IMR-90 (cell line): ENCODE results near the gene RABGGTA. TPM values are rescaled to one million over a fixed set of nuclear protein-coding genes. Genes with fewer than 3 reads are reported as not detected.
A peak's percentile ranks its signal among the peaks of the same experiment; 100 is the strongest.

ENCODE experiments used
- ATAC-seq: fragments of 200-7000 bp; cut with Tn5 transposase; 2 replicates; pipeline ENCODE4 v1.9.1; 2020; ENCODE audit warnings: low read depth, mild to moderate bottlenecking, moderate library complexity
- BruUV-seq: library from RNA; stranded (reverse); fragments of 400-500 nt; replicated peaks from 2 replicates; lab custom pipeline; 2021; lab: Mats Ljungman, UMichigan
- CTCF ChIA-PET: fragments of 300-600 bp; formaldehyde crosslinking; extraction: SDS; loops from one replicate; lab custom pipeline; 2021; ENCODE audit warnings: antibody characterized with exemption; lab: Yijun Ruan, JAX
- POLR2A ChIA-PET: fragments of 300-600 bp; sonication (Branson Sonifier 250); formaldehyde crosslinking; loops from one replicate; lab custom pipeline; 2022; ENCODE audit warnings: antibody characterized with exemption; ENCODE audit not compliant: unreplicated experiment; lab: Charles Lee
- DNase-seq: peaks from one replicate; pipeline ENCODE4 v3.0.0; 2013
- H2AFZ ChIP-seq: replicated peaks from 2 replicates; pipeline ENCODE3; 2013; ENCODE audit warnings: low read length, mild to moderate bottlenecking; ENCODE audit not compliant: poor library complexity
- H2AK5ac ChIP-seq: 2 replicates; pipeline ENCODE4 v1.6.1; 2013; ENCODE audit warnings: low read depth, low read length, inconsistent platforms
- H2AK9ac ChIP-seq: replicated peaks from 2 replicates; pipeline ENCODE3; 2013; ENCODE audit warnings: mild to moderate bottlenecking, low read depth, low read length, moderate library complexity; ENCODE audit not compliant: poor library complexity
- H2BK120ac ChIP-seq: 2 replicates; pipeline ENCODE4 v1.6.1; 2013; ENCODE audit warnings: low read depth, low read length, inconsistent platforms
- H2BK15ac ChIP-seq: 3 replicates; pipeline ENCODE4 v1.6.1; 2013; ENCODE audit warnings: low read depth, low read length, inconsistent platforms
- H2BK20ac ChIP-seq: 2 replicates; pipeline ENCODE4 v1.6.1; 2013; ENCODE audit warnings: low read depth, mild to moderate bottlenecking, inconsistent platforms, low read length, moderate library complexity
- H2BK5ac ChIP-seq: 2 replicates; pipeline ENCODE4 v1.6.1; 2013; ENCODE audit warnings: mild to moderate bottlenecking, low read depth, low read length, inconsistent platforms; ENCODE audit not compliant: poor library complexity, severe bottlenecking
- H3K14ac ChIP-seq: replicated peaks from 2 replicates; pipeline ENCODE4 v1.6.1; 2013; ENCODE audit warnings: low read depth, low read length, inconsistent platforms
- H3K18ac ChIP-seq: 2 replicates; pipeline ENCODE4 v1.6.1; 2013; ENCODE audit warnings: low read depth, low read length, control low read depth
- H3K23ac ChIP-seq: 2 replicates; pipeline ENCODE4 v1.6.1; 2013; ENCODE audit warnings: low read depth, low read length, inconsistent platforms
- H3K27ac ChIP-seq: 2 replicates; pipeline ENCODE4 v1.5.1; 2013; ENCODE audit warnings: mild to moderate bottlenecking, control low read depth, low read length; ENCODE audit not compliant: insufficient read depth
- H3K27me3 ChIP-seq: 2 replicates; pipeline ENCODE4 v1.6.1; 2013; ENCODE audit warnings: low read length; ENCODE audit not compliant: control insufficient read depth, insufficient read depth
- H3K36me3 ChIP-seq: 2 replicates; pipeline ENCODE4 v1.6.1; 2013; ENCODE audit warnings: low read length, mixed read lengths; ENCODE audit not compliant: control insufficient read depth, insufficient read depth
- H3K4ac ChIP-seq: 2 replicates; pipeline ENCODE4 v1.6.1; 2013; ENCODE audit warnings: low read depth, low read length, inconsistent platforms
- H3K4me1 ChIP-seq: 2 replicates; pipeline ENCODE4 v1.6.1; 2013; ENCODE audit warnings: low read length, mixed read lengths; ENCODE audit not compliant: control insufficient read depth, insufficient read depth
- H3K4me2 ChIP-seq: 2 replicates; pipeline ENCODE4 v1.6.1; 2013; ENCODE audit warnings: low read depth, mild to moderate bottlenecking, control low read depth, low read length, moderate library complexity
- H3K4me3 ChIP-seq: 2 replicates; pipeline ENCODE4 v1.5.1; 2013; ENCODE audit warnings: low read depth, mild to moderate bottlenecking, control low read depth, low read length, moderate library complexity; ENCODE audit not compliant: insufficient read depth
- H3K56ac ChIP-seq: 2 replicates; pipeline ENCODE4 v1.6.1; 2013; ENCODE audit warnings: low read length, inconsistent platforms; ENCODE audit not compliant: insufficient read depth; ENCODE audit errors: extremely low read depth
- H3K79me1 ChIP-seq, 2 experiments: 2 replicates each; pipeline ENCODE4 v1.6.1; 2013; ENCODE audit warnings: low read length in 2 of 2, inconsistent platforms in 1 of 2, low read depth in 1 of 2
- H3K9ac ChIP-seq: 2 replicates; pipeline ENCODE4 v1.6.1; 2013; ENCODE audit warnings: low read depth, low read length, control low read depth
- H3K9me1 ChIP-seq: 2 replicates; pipeline ENCODE4 v1.6.1; 2013; ENCODE audit warnings: low read length, inconsistent platforms; ENCODE audit not compliant: insufficient read depth
- H3K9me3 ChIP-seq: 2 replicates; pipeline ENCODE4 v1.6.1; 2013; ENCODE audit warnings: low read length; ENCODE audit not compliant: control insufficient read depth, insufficient read depth
- H4K20me1 ChIP-seq: 2 replicates; pipeline ENCODE4 v1.6.1; 2013; ENCODE audit warnings: low read length, inconsistent platforms; ENCODE audit not compliant: insufficient read depth
- H4K5ac ChIP-seq: 2 replicates; pipeline ENCODE4 v1.6.1; 2013; ENCODE audit warnings: mild to moderate bottlenecking, low read depth, low read length, control low read depth
- H4K8ac ChIP-seq, 2 experiments: 2 replicates each; pipeline ENCODE4 v1.6.1; 2013; ENCODE audit warnings: low read depth in 2 of 2, low read length in 2 of 2, control low read depth in 1 of 2, inconsistent platforms in 1 of 2
- H4K91ac ChIP-seq: 2 replicates; pipeline ENCODE4 v1.6.1; 2013; ENCODE audit warnings: low read depth, low read length, inconsistent platforms; ENCODE audit not compliant: insufficient read depth
- BHLHE40 ChIP-seq: fragments of 150-350 bp; IDR thresholded peaks from 2 replicates; pipeline ENCODE4 v1.6.1; 2016; ENCODE audit warnings: mild to moderate bottlenecking, low read depth, low read length
- CEBPB ChIP-seq: IDR thresholded peaks from 2 replicates; pipeline ENCODE4 v1.6.1; 2012; ENCODE audit warnings: low read depth, low read length, improper control_type of control experiment
- CHD1 ChIP-seq: IDR thresholded peaks from 2 replicates; pipeline ENCODE4 v1.6.1; 2012; ENCODE audit warnings: low read depth, low read length, improper control_type of control experiment
- ELK1 ChIP-seq: fragments of 150-350 bp; IDR thresholded peaks from 2 replicates; pipeline ENCODE4 v1.6.1; 2016; ENCODE audit warnings: low read depth, mild to moderate bottlenecking, low read length, moderate library complexity, borderline replicate concordance
- FOS ChIP-seq: fragments of 150-350 bp; IDR thresholded peaks from 2 replicates; pipeline ENCODE4 v1.6.1; 2016; ENCODE audit warnings: low read depth, low read length
- MAFK ChIP-seq: IDR thresholded peaks from 2 replicates; pipeline ENCODE4 v1.6.1; 2012; ENCODE audit warnings: low read depth, low read length, improper control_type of control experiment
- MAZ ChIP-seq: IDR thresholded peaks from 2 replicates; pipeline ENCODE4 v1.6.1; 2012; ENCODE audit warnings: low read depth, mild to moderate bottlenecking, low read length, improper control_type of control experiment, moderate library complexity, borderline replicate concordance
- MXI1 ChIP-seq: IDR thresholded peaks from 2 replicates; pipeline ENCODE4 v1.6.1; 2012; ENCODE audit warnings: low read depth, mild to moderate bottlenecking, low read length, moderate library complexity, borderline replicate concordance
- POLR2A ChIP-seq: IDR thresholded peaks from 2 replicates; pipeline ENCODE4 v1.6.1; 2012; ENCODE audit warnings: mild to moderate bottlenecking, low read depth, low read length
- RAD21 ChIP-seq: IDR thresholded peaks from 2 replicates; pipeline ENCODE4 v1.6.1; 2012; ENCODE audit warnings: low read length, improper control_type of control experiment
- RCOR1 ChIP-seq: IDR thresholded peaks from 2 replicates; pipeline ENCODE4 v1.6.1; 2012; ENCODE audit warnings: mild to moderate bottlenecking, low read length, improper control_type of control experiment; ENCODE audit not compliant: insufficient replicate concordance
- SMC3 ChIP-seq: fragments of 150-350 bp; IDR thresholded peaks from 2 replicates; pipeline ENCODE4 v1.6.1; 2016; ENCODE audit warnings: low read depth, mild to moderate bottlenecking, antibody characterized with exemption, low read length, moderate library complexity
- whole genome bisulfite sequencing, 2 experiments: methylation state at CpG; one replicate each; pipeline versions ENCODE4 v1.1.5 to v1.1.7; 2013; ENCODE audit warnings: missing lambda C conversion rate in 2 of 2; ENCODE audit not compliant: insufficient read length in 1 of 2; ENCODE audit errors: extremely low coverage in 2 of 2; 5-methylcytosine and 5-hydroxymethylcytosine counted together
- dilution Hi-C: fragments of 300-500 bp; cut with HindIII; formaldehyde crosslinking; loops from one replicate; pipeline ENCODE4 v1.14.3; 2018; ENCODE audit warnings: low sequenced_read_pairs; ENCODE audit not compliant: unreplicated experiment
- in situ Hi-C: fragments of 300-500 bp; cut with MboI; formaldehyde crosslinking; loops from 3 replicates; pipeline ENCODE4 v1.14.3; 2019; ENCODE audit warnings: low sequenced_read_pairs, inconsistent platforms, mixed read lengths
- intact Hi-C: fragments of 100-400 bp; cut with micrococcal nuclease; formaldehyde crosslinking; loops from 2 replicates; pipeline ENCODE4 v1.10.0; 2022
- polyA plus RNA-seq, 3 experiments: library from polyadenylated mRNA; depleted of rRNA; stranded (reverse); fragments of >200 nt; gene quantifications; 2 replicates each; pipeline ENCODE4 v1.2.3, GENCODE V29; 2012; ENCODE audit warnings: low replicate concordance in 1 of 3
- total RNA-seq: library from RNA; depleted of rRNA; stranded (reverse); fragments of >200 nt; gene quantifications from 2 replicates; pipeline ENCODE4 v1.2.3, GENCODE V29; 2012

The RABGGTA gene
- total and polyA plus RNA-seq, 2 of the 4 experiments (the other 2 are of a cell fraction) = 25.6 to 55.6 TPM

GRCh38 chr14:24262821-24263733 lies 8.3 kb downstream of the RABGGTA start, which contains the start of gene TGM1:
TGM1 (minus strand) TSS chr14:24263177; CDS start chr14:24262352, 825 bp downstream.
- no peak within 1 kb of the TSS for H3K56ac ChIP-seq
- peaks cover 0 to 2% of the 10 kb centered on the region in 2 experiments; a peak in 1 of 4 replicates for H3K79me1 ChIP-seq
- no peak within 1 kb of the TSS for H3K18ac ChIP-seq
- H2BK120ac ChIP-seq = no peak within 1 kb of the TSS
- DNase-seq (no peak), ATAC-seq (no peak)
- H4K91ac ChIP-seq = no peak within 1 kb of the TSS
- no peaks in the 10 kb centered on the region for H4K20me1 ChIP-seq
- H3K23ac ChIP-seq = no peak within 1 kb of the TSS
- TF ChIP-seq MXI1 (no peak), SMC3 (no peak), MAFK (no peak), CEBPB (no peak), BHLHE40 (no peak), MAZ (no peak), RCOR1 (no peak), FOS (no peak), POLR2A (no peak), RAD21 (no peak), CHD1 (no peak), ELK1 (no peak)
- peaks cover 8% of the 10 kb centered on the region for H3K4me1 ChIP-seq
- no peak within 1 kb of the TSS for H3K4me2 ChIP-seq
- no peak within 1 kb of the TSS for H2BK20ac ChIP-seq
- H2AK9ac ChIP-seq = peak within 1 kb of the TSS; percentile 55
- WGBS, 2 experiments = 81% methylated on average over 8 of the region's 14 CpGs; no CpG with 5 or more reads in 1 of the 2 experiments
- H4K8ac ChIP-seq = no peak within 1 kb of the TSS
- no peak within 1 kb of the TSS for H4K5ac ChIP-seq
- H3K9me1 ChIP-seq = peaks cover 16% of the 10 kb centered on the region; the same call in 1 of the 2 replicates
- H3K14ac ChIP-seq = no peak within 1 kb of the TSS
- no peaks in the 10 kb centered on the region for H3K27me3 ChIP-seq
- peak within 1 kb of the TSS; percentile 17 for H2AFZ ChIP-seq
- H3K4ac ChIP-seq = no peak within 1 kb of the TSS
- peaks cover 21% of the 10 kb centered on the region for H3K36me3 ChIP-seq
- ChIA-PET CTCF (interaction anchor here (1.5 kb wide), 1 partner anchor 8 kb away, joined by 3 read pairs; no protein-coding TSS in a partner anchor), POLR2A (no interaction called here)
- dilution Hi-C loops (no loop called here), in situ Hi-C loops (no loop called here), intact Hi-C loops (no loop called here)
- H3K4me3 ChIP-seq = no peak within 1 kb of the TSS
- H3K9ac ChIP-seq = no peak within 1 kb of the TSS
- no peak within 1 kb of the TSS for H2AK5ac ChIP-seq
- H2BK15ac ChIP-seq = no peak within 1 kb of the TSS
- BruUV-seq = no TSS peak
- no peak within 1 kb of the TSS for H3K27ac ChIP-seq
- no peak within 1 kb of the TSS for H2BK5ac ChIP-seq
- no peaks in the 10 kb centered on the region for H3K9me3 ChIP-seq
